DMS53 treated with DMSO at 0.1 percent for 48 hours (cell line): ENCODE data around the gene C3orf20.
"Not testable (repeated sequence)": the region's sequence is repeated elsewhere in the genome, so short reads cannot be mapped to it uniquely, and the experiment has no call there.

ENCODE experiments used
- DNase-seq: peaks from one replicate; lab custom pipeline; 2025; ENCODE audit not compliant: unreplicated experiment; lab: John Stamatoyannopoulos, UW

C3orf20 gene

DNA sequence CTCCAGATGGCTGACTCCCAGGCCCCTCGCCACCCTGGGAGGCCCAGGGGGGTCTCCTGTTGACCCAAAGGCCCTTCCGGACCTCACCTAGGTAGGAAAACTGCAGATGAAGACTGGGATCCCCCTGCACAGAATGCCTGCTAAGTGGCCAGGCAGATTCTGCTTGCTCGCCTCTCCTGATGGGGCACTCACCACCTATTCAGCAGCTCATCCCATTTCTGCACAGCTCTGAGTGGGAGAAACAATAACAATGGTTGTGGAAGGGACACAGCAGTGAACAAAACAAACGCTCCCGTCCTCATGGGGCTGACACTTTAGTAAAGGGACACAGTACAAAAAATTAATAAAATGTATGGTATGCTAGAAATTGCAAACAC lies 118.9 kb downstream of the C3orf20 start:
- DNase-seq, result no peak

GRCh38 chr3:14794435-14794834 lies 119.5 kb downstream of the C3orf20 start:
- DNase-seq, result no peak

DNA sequence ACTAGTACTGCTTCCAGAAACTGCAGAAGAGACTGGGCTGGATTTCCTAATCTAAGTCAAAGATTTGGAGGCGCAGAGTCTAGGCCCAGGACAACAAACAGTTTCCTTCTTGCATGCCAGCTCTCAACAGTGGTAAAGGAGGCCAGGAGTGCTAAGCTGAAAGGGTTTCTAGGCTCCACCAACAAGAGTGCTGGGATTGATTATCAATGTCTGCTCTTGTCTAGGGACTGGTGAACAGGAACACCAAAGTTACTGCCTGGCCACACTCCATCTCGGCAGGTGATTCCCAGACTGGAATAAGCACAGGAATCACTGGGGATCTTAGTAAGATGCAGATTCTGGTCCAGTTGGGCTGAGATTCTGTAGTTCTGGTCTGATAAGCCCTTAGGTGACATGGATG lies 121.1 kb downstream of the C3orf20 start:
- DNase-seq, result no peak

DNA sequence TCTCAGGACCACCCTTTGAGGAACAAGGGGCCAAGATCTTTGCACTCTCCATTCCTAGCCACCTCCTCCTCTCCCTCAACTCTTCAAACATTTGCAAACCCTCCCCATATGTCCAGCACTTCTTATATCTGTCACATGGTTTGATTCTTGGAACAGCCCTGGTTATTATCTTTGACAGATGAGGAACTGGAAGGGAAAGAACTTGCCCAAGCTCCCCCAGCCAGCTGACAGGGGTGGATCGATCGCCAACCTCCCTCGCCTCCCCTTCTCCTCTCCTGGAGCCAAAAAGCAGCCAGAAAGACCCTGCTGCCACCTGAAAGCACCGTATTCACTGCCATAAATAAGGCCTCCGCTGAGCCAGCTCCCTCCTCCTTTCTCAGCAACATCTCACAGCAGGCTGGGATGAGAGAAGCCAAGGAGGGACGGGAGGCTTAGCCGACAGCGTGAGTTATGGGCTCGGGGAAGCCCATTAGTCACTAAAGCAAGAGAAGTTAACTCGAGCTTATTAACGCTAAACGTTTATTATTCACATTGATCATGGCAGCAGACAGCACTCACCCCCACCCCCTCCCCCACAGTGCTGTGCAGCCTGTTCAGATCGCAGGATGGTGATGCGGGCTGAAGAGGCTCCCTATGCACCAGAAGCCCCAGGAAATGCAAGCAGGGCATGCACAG lies 121.6 kb downstream of the C3orf20 start:
- no peak for DNase-seq

GRCh38 chr3:14797731-14798130 lies 122.8 kb downstream of the C3orf20 start:
- no peak for DNase-seq

DNA sequence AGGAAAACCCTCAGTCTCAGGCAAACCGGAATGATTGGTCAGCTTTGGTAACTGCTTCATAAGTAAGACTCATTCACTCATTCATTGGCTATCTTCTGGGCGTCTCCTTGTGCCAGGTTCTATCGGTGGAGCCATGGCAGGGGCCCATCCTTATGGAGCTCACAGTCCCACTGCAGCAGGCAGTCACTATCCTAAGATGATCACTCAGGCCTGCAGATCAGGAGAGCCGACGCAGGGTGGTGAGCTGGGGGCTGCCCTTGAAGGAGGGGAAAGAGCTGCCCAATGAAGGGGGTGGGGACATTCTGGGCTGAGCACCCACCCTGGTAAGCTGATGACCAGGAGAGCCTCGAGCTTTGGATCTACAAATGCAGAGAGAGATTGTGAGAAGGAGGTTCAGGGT lies 123.3 kb downstream of the C3orf20 start:
- no peak for DNase-seq

DNA sequence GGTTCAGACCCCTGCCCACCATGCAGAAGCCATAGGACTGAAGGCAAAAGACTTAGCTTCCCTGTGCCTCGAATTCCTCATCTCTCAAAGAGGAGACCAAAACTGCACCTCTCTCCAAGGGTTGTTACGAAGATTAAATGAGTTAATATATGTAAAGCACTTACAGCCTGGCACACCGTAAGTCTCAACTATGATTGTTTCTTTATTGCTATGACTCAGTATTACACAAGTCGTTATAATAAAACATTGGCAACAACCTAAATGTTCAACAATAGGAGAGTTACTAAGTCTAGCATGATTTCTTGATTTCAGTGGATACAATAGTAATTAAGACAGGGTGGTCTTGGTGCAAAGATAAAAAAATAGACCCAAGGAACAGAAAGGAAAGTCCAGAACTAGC lies 124.2 kb downstream of the C3orf20 start:
- no peak for DNase-seq

DNA sequence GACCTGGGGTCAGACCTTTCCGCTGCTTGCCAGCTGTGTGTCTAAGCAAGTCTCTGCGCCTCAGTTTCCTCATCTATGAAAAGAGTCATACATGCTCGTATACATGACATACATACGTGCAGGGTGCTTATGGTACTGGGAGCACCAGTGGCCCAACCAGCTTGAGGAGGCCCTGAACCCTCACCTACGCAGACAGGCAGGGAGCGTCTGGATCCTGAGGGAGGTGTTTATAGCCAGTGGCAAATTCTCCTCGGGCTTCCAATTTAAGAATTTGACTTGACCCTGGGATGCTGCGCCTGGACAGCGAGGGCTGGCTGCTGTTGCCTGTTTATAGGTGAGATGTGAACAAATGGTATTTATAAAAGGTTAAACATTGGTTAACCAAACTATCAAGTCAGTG lies 126.1 kb downstream of the C3orf20 start:
- DNase-seq, result no peak

DNA sequence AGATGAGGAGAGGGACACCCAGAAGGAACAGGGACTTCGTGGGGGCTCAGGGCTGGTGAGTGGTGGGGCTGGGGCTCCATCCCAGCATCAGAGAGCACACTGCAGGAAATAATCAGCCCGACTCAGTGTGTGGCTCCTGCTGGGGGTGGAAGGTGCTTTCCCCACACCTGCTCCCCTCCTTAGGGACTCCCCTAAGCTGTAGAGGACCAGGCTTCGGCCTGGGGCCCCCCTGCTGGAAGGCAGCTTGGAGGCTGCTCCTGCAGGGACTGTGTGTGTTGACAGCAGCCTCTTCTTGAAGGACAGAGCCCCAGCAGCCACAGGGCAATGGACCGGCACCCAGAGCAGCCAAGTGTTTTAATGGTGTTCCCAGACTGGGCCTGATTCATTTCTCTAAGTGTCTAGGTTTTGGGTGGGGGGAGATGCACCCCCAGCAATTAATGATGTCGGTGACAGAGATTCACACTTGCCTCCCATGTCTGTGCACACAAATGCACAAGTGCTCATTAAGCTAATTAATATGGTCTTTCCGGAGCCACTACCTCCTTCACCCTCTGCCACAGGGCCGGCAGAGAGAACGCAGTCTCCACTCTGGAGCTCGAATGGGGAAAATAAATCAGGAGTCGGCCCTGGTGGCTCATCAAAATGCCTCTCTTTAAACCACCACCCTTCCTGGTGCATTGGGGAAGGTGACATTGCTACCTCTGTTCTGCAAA lies 126.9 kb downstream of the C3orf20 start:
- DNase-seq, result no peak

- DNase-seq, result no peak
These were observed 127.4 kb downstream of the C3orf20 start for GRCh38 chr3:14802381-14802731.

GRCh38 chr3:14803101-14803980 lies 128.4 kb downstream of the C3orf20 start:
- DNase-seq, result no peak

DNA sequence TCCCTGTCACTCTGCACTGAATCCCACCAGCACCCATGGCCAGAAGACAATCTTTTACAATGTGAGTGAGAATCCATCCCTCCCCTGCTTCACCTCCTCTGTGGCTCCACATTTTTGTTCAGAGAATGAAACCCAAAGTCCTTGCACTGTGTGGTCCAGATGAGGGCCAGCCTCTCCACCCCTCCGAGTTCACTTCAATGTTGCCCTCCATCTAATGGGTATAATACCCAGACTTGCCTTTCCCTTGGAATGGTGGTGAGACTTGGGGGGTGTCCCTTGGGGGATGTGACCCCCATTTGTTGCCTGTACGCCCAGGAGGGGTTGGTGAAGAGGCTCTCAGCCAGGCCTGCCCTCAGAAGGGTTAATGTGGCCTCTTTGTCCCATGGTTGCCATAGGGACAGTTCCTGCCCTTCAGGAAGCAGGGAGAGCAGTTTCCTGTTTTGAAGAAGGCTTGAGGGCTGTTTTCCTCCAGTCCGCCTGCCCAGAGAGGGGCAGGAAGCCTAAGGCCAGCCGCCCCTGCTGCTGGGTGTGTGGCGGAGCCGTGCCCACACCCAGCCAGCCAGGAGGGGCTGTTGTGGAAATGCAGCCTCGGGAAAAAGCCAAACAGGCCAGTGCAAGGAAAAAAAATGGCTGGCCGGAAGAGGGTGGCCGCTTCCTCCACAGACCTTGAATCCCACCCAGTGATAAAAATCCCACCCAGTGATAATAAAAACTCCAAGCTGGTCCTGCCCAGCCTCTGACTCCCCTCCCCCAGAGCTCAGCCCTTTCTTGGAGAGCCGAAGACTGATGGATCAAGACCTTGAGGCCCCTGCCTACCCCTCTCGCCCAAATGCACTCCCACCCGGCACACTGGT lies 129.3 kb downstream of the C3orf20 start:
- DNase-seq, result no peak

DNA sequence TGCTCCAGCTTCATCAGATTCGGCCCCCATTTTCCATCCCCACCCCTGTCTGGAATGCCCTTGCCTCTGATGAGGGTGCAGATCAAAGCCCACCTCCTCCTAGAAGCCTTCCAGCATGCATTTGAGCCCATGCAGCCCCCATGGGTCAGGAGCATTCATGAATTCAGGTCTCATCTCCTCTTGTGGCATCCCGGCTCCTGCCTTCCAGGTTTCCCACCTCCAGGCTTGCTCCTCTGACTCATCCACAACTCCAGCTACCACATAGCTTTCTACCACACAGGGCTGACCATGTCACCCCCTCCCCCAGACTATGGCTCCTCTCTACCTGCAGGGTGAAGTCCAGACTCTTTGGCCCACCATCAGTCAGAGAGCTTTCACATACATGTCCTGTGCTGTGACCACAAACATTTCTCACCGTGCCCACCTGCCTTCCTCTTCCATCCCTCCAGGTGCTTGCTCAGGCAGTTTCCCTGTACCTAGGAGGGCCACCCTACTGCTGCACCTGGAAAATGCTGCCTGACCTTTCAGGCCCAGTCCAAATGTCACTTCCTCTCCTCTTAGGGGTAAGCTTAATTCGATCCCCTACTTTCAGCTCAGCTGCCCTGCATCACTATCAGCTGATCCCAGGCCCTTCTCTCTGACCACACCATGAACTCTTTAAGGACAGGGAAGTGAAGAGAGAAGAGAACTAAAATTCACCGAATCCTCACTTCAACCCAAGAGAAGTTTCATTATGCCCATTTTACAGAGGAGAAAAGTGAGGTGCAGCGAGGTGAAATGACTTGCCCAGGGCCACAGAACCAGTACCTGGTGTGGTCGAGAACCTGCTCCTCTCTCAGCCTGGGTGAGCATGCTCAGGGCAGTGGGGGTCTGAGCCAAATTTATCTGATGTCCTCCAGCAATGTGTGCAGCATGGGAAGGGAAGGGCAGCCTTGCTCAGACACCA lies 130.2 kb downstream of the C3orf20 start:
- DNase-seq, result no peak

GRCh38 chr3:14805961-14806537 lies 131.1 kb downstream of the C3orf20 start:
- no peak for DNase-seq

GRCh38 chr3:14806641-14807263 lies 131.8 kb downstream of the C3orf20 start:
- no peak for DNase-seq

DNA sequence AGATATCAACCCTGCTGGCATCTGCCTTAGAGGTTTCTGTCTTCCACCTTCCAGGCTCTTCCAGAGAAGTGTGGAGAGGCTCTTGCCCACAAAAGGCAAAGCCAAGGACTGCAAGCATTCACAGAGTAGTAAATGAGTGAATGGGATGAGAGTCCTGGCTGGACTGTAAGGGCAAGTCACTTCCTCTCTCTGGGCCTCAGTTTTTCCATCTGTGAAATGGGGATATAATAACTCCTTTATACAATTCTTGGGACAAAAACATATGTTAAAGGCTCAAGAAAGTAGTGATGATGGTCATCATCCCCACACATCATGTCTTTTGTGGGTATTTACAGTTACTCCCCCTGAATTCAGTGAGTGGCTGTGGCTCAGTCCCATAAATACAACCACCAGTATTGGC lies 133.1 kb downstream of the C3orf20 start:
- no peak for DNase-seq

GRCh38 chr3:14808502-14809266 lies 133.7 kb downstream of the C3orf20 start:
- no peak for DNase-seq

DNA sequence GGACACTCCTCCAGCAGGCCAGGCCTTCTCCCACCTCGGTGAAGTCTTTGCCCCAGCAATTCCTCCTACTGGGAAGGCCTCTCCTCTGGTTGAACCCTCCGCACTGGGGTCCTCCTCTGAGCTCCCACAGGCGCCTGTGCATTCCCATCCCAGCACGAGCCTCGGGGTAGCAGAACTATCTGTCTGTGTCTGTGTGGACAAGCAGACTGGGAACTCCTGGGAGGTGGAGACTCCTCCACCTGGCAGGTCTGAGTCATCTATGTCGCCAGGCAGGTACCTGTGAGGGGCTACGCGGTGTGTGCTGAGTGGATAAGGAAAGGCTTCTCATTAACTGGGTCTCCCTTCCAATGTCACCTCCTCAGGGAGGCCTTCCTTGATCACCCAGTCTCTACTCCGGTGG lies 134.7 kb downstream of the C3orf20 start:
- DNase-seq, result not testable (repeated sequence)
